GM12878 (cell line): ENCODE data around the gene CDC14B. TPM values are rescaled to one million over a fixed set of nuclear protein-coding genes. Genes with fewer than 3 reads are reported as not detected.

Experiments used
- ATAC-seq: fragments of 200-7000 bp; cut with Tn5 transposase; 3 replicates; pipeline ENCODE4 v1.9.1; 2020; ENCODE audit warnings: mild to moderate bottlenecking, moderate library complexity
- BruUV-seq: library from RNA; stranded (reverse); fragments of 400-500 nt; replicated peaks from 2 replicates; lab custom pipeline; 2021; lab: Mats Ljungman, UMichigan
- CTCF ChIA-PET: fragments of 300-600 bp; sonication (Branson Sonifier 250); formaldehyde crosslinking; extraction: SDS; loops from one replicate; lab custom pipeline; 2021; ENCODE audit warnings: inconsistent platforms; lab: Yijun Ruan, JAX
- POLR2A ChIA-PET: fragments of 350-600 bp; formaldehyde crosslinking; extraction: SDS; loops from one replicate; lab custom pipeline; 2021; ENCODE audit warnings: inconsistent platforms; lab: Charles Lee
- RAD21 ChIA-PET: fragments of 300-600 bp; sonication (Branson Sonifier 250); formaldehyde crosslinking; loops from one replicate; lab custom pipeline; 2023; ENCODE audit warnings: antibody characterized with exemption; ENCODE audit not compliant: unreplicated experiment; lab: Charles Lee
- SMC1A ChIA-PET: fragments of 300-600 bp; sonication (Branson Sonifier 250); formaldehyde crosslinking; loops from one replicate; lab custom pipeline; 2023; ENCODE audit not compliant: unreplicated experiment, uncharacterized antibody; lab: Charles Lee
- DNase-seq: peaks from one replicate; pipeline ENCODE4 v3.0.0-alpha.2; 2011; ENCODE audit warnings: low read depth, low spot score
- FAIRE-seq: peaks from 3 replicates; lab custom pipeline; 2011; peaks lifted over from hg19 to GRCh38; lab: Jason Lieb, UNC
- H2AFZ ChIP-seq: 2 replicates; pipeline ENCODE4 v1.6.0; 2011; ENCODE audit warnings: low read depth, low read length, control low read depth; ENCODE audit not compliant: control insufficient read depth
- H3K27ac ChIP-seq: 2 replicates; pipeline ENCODE4 v1.5.1; 2011; ENCODE audit warnings: control low read depth; ENCODE audit not compliant: control insufficient read depth, insufficient read depth
- H3K27me3 ChIP-seq, 2 experiments: replicated peaks in 1 of 2; 2 replicates each; pipeline versions ENCODE4 v1.6.0 to v1.6.1; 2011; ENCODE audit warnings: low read length in 1 of 2; ENCODE audit not compliant: control insufficient read depth in 2 of 2, insufficient read depth in 2 of 2
- H3K36me3 ChIP-seq, 2 experiments: 2 replicates each; pipeline ENCODE4 v1.5.1; 2011; ENCODE audit warnings: low read length in 1 of 2; ENCODE audit not compliant: control insufficient read depth in 2 of 2, insufficient read depth in 2 of 2
- H3K4me1 ChIP-seq: 2 replicates; pipeline ENCODE4 v1.6.1; 2011; ENCODE audit warnings: mild to moderate bottlenecking, low read length, moderate library complexity, mixed read lengths; ENCODE audit not compliant: control insufficient read depth, insufficient read depth
- H3K4me2 ChIP-seq: 2 replicates; pipeline ENCODE4 v1.6.0; 2011; ENCODE audit warnings: control low read depth; ENCODE audit not compliant: control insufficient read depth, insufficient read depth
- H3K4me3 ChIP-seq: fragments of 200-600 bp; sonication (generic); 2 replicates; pipeline ENCODE4 v1.5.1; 2016
- H3K79me2 ChIP-seq: 2 replicates; pipeline ENCODE4 v1.6.0; 2011; ENCODE audit warnings: low read length; ENCODE audit not compliant: control insufficient read depth, insufficient read depth
- H3K9ac ChIP-seq: 2 replicates; pipeline ENCODE4 v1.8.0; 2011; ENCODE audit warnings: low read length, control low read depth, mixed read lengths; ENCODE audit not compliant: control insufficient read depth, insufficient read depth
- H3K9me3 ChIP-seq: replicated peaks from 3 replicates; pipeline ENCODE4 v1.5.1; 2011; ENCODE audit warnings: mild to moderate bottlenecking, low read length; ENCODE audit not compliant: control insufficient read depth, insufficient read depth
- H4K20me1 ChIP-seq: 2 replicates; pipeline ENCODE4 v1.6.0; 2011; ENCODE audit not compliant: control insufficient read depth, insufficient read depth
- KAT2A ChIP-seq: conservative IDR thresholded peaks from 2 replicates; pipeline ENCODE4 v1.6.1; 2011; ENCODE audit warnings: low read depth, low read length; ENCODE audit not compliant: control insufficient read depth
- NKRF ChIP-seq: fragments of 450-650 bp; conservative IDR thresholded peaks from 2 replicates; pipeline ENCODE4 v1.6.1; 2017; ENCODE audit warnings: mild to moderate bottlenecking, moderate library complexity
- WGBS: methylation state at CpG from one replicate; pipeline ENCODE4 v1.1.6; 2016; ENCODE audit warnings: low lambda C conversion rate; ENCODE audit not compliant: insufficient replicate concordance, insufficient coverage; ENCODE audit errors: missing lambda C conversion rate; 5-methylcytosine and 5-hydroxymethylcytosine counted together
- in situ Hi-C: fragments of 300-500 bp; cut with MboI; formaldehyde crosslinking; loops from 9 replicates; pipeline ENCODE4 v1.14.3; 2018; ENCODE audit warnings: mixed read lengths
- intact Hi-C: fragments of 100-400 bp; cut with micrococcal nuclease; formaldehyde crosslinking; loops from one replicate; pipeline ENCODE4 v1.14.2; 2022; ENCODE audit not compliant: unreplicated experiment
- polyA plus RNA-seq, 11 experiments: library from polyadenylated mRNA; depleted of rRNA in 4 of 11; unstranded in 6 of 11; stranded (reverse) in 5 of 11; fragments of >200 nt; fragmentation: Nextera tagmentation in 4 of 11; fragmentation: Illumina TruSeq in 1 of 11; extraction: Ambion mirVana in 4 of 11; extraction: Trizol in 1 of 11; gene quantifications; 1 replicate in 1 of 11; 2 replicates in 10 of 11; pipeline versions ENCODE4 v1.2.1 to v1.2.3, GENCODE V29; 2011 to 2016; ENCODE audit warnings: inconsistent platforms in 2 of 11, missing spikeins in 2 of 11, low read depth in 1 of 11
- total RNA-seq, 4 experiments: library from RNA; depleted of rRNA in 3 of 4; stranded (reverse); fragments of >200 nt in 3 of 4; fragmentation: Illumina TruSeq in 1 of 4; extraction: Trizol in 1 of 4; gene quantifications; 2 replicates each; pipeline versions ENCODE4 v1.2.1 to v1.2.3, GENCODE V29; 2013 to 2021
- TF ChIP-seq, protein P1 (sequence below): fragments of 150-350 bp; IDR thresholded peaks from 2 replicates; pipeline ENCODE4 v1.6.1; 2016; ENCODE audit warnings: low read depth, low read length
- TF ChIP-seq, protein P2 (sequence below): IDR thresholded peaks from 2 replicates; pipeline ENCODE4 v1.6.1; 2012; ENCODE audit warnings: mild to moderate bottlenecking, low read depth, low read length

Gene CDC14B
- total and polyA plus RNA-seq, 10 of the 15 experiments (the other 5 are each of a cell fraction or from before 2014, with no cell fraction given): 3.7 to 11.7 (median 6.2) TPM

DNA sequence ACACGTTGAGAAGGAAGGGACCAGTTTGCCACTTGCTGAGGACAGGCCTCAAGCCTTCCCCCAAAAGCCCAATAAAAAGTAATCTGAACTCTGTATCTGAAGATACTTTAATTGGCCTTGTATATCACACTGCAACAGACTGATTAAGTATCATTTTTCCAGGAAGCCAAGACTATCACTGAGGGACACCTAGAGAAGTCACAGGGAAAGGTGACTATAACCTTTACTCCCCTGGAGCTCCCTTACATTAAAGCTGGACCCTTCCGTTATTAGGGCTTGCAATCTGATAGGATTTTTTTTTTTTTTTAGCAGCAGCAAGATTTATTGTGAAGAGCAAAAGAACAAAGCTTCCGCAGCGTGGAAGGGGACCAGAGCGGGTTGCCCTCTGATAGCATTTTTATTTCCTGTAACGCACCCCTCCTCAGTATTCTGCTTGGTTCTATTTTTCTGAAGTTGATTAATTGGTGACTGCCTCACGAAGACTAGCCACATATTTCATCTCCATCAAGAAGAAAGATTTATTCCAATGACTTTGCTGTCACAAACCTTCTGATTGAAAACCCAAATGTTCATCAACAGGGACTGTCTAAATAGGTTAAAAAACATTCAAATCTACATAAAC is 2.7 kb downstream of the CDC14B start:
- no peaks in the 10 kb centered on the region for H3K79me2 ChIP-seq
- no peak overlapping the region for H3K4me3 ChIP-seq
- H3K9me3 ChIP-seq: no peaks in the 10 kb centered on the region; the same call in 2 of the 3 replicates
- no TSS peak for BruUV-seq
- no peak overlapping the region for H2AFZ ChIP-seq
- H3K9ac ChIP-seq: no peak overlapping the region
- H3K27me3 ChIP-seq: peaks cover 2 to 17% of the 10 kb centered on the region in 2 experiments; a peak in 3 of 4 replicates
- RAD21 ChIA-PET: interaction anchor here (0.7 kb wide), 1 partner anchor 287 kb away, joined by 3 read pairs; no protein-coding TSS in a partner anchor
- TF ChIP-seq NKRF (no peak), KAT2A (no peak)
- TF ChIP-seq, protein P1, sequence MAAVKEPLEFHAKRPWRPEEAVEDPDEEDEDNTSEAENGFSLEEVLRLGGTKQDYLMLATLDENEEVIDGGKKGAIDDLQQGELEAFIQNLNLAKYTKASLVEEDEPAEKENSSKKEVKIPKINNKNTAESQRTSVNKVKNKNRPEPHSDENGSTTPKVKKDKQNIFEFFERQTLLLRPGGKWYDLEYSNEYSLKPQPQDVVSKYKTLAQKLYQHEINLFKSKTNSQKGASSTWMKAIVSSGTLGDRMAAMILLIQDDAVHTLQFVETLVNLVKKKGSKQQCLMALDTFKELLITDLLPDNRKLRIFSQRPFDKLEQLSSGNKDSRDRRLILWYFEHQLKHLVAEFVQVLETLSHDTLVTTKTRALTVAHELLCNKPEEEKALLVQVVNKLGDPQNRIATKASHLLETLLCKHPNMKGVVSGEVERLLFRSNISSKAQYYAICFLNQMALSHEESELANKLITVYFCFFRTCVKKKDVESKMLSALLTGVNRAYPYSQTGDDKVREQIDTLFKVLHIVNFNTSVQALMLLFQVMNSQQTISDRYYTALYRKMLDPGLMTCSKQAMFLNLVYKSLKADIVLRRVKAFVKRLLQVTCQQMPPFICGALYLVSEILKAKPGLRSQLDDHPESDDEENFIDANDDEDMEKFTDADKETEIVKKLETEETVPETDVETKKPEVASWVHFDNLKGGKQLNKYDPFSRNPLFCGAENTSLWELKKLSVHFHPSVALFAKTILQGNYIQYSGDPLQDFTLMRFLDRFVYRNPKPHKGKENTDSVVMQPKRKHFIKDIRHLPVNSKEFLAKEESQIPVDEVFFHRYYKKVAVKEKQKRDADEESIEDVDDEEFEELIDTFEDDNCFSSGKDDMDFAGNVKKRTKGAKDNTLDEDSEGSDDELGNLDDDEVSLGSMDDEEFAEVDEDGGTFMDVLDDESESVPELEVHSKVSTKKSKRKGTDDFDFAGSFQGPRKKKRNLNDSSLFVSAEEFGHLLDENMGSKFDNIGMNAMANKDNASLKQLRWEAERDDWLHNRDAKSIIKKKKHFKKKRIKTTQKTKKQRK: no peak
- TF ChIP-seq, protein P2, sequence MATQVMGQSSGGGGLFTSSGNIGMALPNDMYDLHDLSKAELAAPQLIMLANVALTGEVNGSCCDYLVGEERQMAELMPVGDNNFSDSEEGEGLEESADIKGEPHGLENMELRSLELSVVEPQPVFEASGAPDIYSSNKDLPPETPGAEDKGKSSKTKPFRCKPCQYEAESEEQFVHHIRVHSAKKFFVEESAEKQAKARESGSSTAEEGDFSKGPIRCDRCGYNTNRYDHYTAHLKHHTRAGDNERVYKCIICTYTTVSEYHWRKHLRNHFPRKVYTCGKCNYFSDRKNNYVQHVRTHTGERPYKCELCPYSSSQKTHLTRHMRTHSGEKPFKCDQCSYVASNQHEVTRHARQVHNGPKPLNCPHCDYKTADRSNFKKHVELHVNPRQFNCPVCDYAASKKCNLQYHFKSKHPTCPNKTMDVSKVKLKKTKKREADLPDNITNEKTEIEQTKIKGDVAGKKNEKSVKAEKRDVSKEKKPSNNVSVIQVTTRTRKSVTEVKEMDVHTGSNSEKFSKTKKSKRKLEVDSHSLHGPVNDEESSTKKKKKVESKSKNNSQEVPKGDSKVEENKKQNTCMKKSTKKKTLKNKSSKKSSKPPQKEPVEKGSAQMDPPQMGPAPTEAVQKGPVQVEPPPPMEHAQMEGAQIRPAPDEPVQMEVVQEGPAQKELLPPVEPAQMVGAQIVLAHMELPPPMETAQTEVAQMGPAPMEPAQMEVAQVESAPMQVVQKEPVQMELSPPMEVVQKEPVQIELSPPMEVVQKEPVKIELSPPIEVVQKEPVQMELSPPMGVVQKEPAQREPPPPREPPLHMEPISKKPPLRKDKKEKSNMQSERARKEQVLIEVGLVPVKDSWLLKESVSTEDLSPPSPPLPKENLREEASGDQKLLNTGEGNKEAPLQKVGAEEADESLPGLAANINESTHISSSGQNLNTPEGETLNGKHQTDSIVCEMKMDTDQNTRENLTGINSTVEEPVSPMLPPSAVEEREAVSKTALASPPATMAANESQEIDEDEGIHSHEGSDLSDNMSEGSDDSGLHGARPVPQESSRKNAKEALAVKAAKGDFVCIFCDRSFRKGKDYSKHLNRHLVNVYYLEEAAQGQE: no peak
- in situ Hi-C loops: no loop called here
- CTCF ChIA-PET: interaction anchor here (0.6 kb wide), 2 partner anchors 335 to 383 kb away, joined by 3 read pairs; no protein-coding TSS in a partner anchor
- intact Hi-C loops: no loop called here
- SMC1A ChIA-PET: no interaction called here
- H3K4me2 ChIP-seq: no peak overlapping the region
- POLR2A ChIA-PET: no interaction called here
- no peak overlapping the region for H3K27ac ChIP-seq
- H3K36me3 ChIP-seq: no peaks in the 10 kb centered on the region
- DNase-seq (no peak), FAIRE-seq (no peak), ATAC-seq (no peak)
- H3K4me1 ChIP-seq: no peaks in the 10 kb centered on the region
- H4K20me1 ChIP-seq: no peaks in the 10 kb centered on the region
- WGBS: 67% methylated on average over 7 of the region's 7 CpGs
